Stromal cell of bone marrow (primary cell): Measurements from ENCODE around the gene TFCP2L1.
A peak's percentile ranks its signal among the peaks of the same experiment; 100 is the strongest.
"Not testable (repeated sequence)": the region's sequence is repeated elsewhere in the genome, so short reads cannot be mapped to it uniquely, and the experiment has no call there.

Source experiments
- DNase-seq: peaks from one replicate; pipeline ENCODE4 v3.0.0-alpha.2; 2012; ENCODE audit warnings: low read depth

Gene TFCP2L1

GRCh38 chr2:121284463-121285449 lies at the start of gene TFCP2L1:
Gene TFCP2L1, minus strand, starts transcription at chr2:121285202. Its CDS starts 93 bp downstream, at chr2:121285109.
- no peak for DNase-seq

- no peak for DNase-seq
Observed at GRCh38 chr2:121333834-121334558, 49.0 kb upstream of the TFCP2L1 start.

- no peak for DNase-seq
Observed at GRCh38 chr2:121333231-121333630, 48.2 kb upstream of the TFCP2L1 start.

- not testable (repeated sequence) for DNase-seq
Observed at GRCh38 chr2:121331324-121331723, 46.3 kb upstream of the TFCP2L1 start.

GRCh38 chr2:121330921-121331320 lies 45.9 kb upstream of the TFCP2L1 start:
- DNase-seq: no peak

- DNase-seq: no peak
Observed at GRCh38 chr2:121329786-121330185, 44.8 kb upstream of the TFCP2L1 start.

GRCh38 chr2:121326628-121327027 lies 41.6 kb upstream of the TFCP2L1 start:
- DNase-seq: no peak

GRCh38 chr2:121324601-121325000 lies 39.6 kb upstream of the TFCP2L1 start:
- DNase-seq: no peak

GRCh38 chr2:121321476-121321875 lies 36.5 kb upstream of the TFCP2L1 start:
- no peak for DNase-seq

- DNase-seq: no peak
Observed at GRCh38 chr2:121319941-121320340, 34.9 kb upstream of the TFCP2L1 start.

- DNase-seq: no peak
Observed at GRCh38 chr2:121316986-121317385, 32.0 kb upstream of the TFCP2L1 start.

- DNase-seq: not testable (repeated sequence)
Observed at GRCh38 chr2:121313701-121314100, 28.7 kb upstream of the TFCP2L1 start.

GRCh38 chr2:121309801-121310200 lies 24.8 kb upstream of the TFCP2L1 start:
- DNase-seq: no peak

GRCh38 chr2:121309323-121309722 lies 24.3 kb upstream of the TFCP2L1 start:
- no peak for DNase-seq

GRCh38 chr2:121307048-121307447 lies 22.0 kb upstream of the TFCP2L1 start:
- no peak for DNase-seq

- DNase-seq: no peak
Observed at GRCh38 chr2:121304941-121305340, 19.9 kb upstream of the TFCP2L1 start.

GRCh38 chr2:121303531-121304263 lies 18.7 kb upstream of the TFCP2L1 start:
- DNase-seq: no peak

GRCh38 chr2:121301190-121301589 lies 16.2 kb upstream of the TFCP2L1 start:
- DNase-seq: not testable (repeated sequence)

- no peak for DNase-seq
Observed at GRCh38 chr2:121298476-121298875, 13.5 kb upstream of the TFCP2L1 start.

- not testable (repeated sequence) for DNase-seq
Observed at GRCh38 chr2:121297866-121298265, 12.9 kb upstream of the TFCP2L1 start.

GRCh38 chr2:121297217-121297830 lies 12.3 kb upstream of the TFCP2L1 start:
- DNase-seq: peak; percentile 6
